ENCODE results near the gene SOCS6.

DNA sequence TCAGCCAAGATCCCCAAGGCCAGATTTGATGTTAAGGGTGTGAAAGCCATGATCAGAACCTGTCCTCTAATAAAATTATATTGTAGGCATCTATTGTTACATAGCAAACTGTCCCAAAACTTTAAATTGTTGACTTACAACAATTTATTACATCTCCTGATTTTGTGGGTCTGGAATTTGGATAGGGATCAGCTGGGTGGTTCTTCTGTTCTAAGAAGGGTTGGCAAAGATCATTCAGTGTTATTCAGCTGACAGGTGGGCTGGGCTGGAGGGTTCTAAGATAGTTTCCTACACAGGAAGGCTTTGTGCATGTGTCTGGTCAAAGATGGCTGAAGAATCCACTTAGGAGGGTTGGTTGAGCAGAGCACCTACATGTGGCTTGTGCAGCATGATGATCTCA, 50.0 kb downstream of the SOCS6 start:
- no peak for TF ChIP-seq POLR2A (IDR thresholded peaks at IDR 0.05; ENCODE audit: low read depth)
- TF ChIP-seq, protein P1, sequence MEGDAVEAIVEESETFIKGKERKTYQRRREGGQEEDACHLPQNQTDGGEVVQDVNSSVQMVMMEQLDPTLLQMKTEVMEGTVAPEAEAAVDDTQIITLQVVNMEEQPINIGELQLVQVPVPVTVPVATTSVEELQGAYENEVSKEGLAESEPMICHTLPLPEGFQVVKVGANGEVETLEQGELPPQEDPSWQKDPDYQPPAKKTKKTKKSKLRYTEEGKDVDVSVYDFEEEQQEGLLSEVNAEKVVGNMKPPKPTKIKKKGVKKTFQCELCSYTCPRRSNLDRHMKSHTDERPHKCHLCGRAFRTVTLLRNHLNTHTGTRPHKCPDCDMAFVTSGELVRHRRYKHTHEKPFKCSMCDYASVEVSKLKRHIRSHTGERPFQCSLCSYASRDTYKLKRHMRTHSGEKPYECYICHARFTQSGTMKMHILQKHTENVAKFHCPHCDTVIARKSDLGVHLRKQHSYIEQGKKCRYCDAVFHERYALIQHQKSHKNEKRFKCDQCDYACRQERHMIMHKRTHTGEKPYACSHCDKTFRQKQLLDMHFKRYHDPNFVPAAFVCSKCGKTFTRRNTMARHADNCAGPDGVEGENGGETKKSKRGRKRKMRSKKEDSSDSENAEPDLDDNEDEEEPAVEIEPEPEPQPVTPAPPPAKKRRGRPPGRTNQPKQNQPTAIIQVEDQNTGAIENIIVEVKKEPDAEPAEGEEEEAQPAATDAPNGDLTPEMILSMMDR (IDR thresholded peaks at IDR 0.05) = no peak
- TF ChIP-seq EP300 (IDR thresholded peaks at IDR 0.05) = no peak
- TF ChIP-seq POLR2AphosphoS5 (IDR thresholded peaks at IDR 0.05) = no peak
